ENCODE measurements around the gene ZNF800.

DNA sequence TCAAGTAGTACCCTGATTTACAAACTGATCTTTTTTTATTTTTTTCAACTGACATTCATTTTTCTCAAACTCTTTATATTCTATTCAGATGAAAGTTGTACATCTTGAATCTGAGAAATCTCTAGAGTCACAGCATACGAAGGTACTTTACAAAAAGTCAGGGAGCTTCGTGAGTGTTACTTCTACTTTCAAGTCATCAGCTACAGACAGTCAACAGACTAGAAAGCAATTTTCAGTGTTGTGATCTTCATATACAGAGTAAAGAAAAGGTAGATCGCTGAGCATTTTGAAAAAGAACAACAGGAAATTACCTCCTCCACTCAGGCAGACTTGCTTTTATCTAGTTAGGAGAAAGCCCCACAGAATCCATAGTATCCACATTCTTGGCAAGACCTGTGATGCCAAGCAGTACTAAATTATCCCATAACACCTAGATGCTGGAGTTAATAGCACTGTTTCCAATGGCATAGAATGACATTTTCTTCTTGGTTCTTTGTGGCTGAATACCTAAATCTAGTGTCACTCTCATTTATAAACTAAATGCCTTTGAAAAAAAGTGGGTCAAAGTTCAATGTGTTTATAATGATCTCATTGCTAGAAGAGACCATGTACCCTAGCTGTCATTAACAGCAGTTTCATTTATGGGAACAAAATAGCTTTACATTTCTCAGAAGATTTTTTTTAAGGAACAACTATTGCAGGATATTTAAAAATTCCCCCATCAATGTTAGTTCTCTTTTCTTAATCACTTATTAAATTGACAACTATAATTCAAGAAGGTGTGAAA lies 12.0 kb upstream of the ZNF800 start:
- TF ChIP-seq, protein P1, sequence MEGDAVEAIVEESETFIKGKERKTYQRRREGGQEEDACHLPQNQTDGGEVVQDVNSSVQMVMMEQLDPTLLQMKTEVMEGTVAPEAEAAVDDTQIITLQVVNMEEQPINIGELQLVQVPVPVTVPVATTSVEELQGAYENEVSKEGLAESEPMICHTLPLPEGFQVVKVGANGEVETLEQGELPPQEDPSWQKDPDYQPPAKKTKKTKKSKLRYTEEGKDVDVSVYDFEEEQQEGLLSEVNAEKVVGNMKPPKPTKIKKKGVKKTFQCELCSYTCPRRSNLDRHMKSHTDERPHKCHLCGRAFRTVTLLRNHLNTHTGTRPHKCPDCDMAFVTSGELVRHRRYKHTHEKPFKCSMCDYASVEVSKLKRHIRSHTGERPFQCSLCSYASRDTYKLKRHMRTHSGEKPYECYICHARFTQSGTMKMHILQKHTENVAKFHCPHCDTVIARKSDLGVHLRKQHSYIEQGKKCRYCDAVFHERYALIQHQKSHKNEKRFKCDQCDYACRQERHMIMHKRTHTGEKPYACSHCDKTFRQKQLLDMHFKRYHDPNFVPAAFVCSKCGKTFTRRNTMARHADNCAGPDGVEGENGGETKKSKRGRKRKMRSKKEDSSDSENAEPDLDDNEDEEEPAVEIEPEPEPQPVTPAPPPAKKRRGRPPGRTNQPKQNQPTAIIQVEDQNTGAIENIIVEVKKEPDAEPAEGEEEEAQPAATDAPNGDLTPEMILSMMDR (conservative IDR thresholded peaks at IDR 0.05; ENCODE audit: low read depth, low read length) = no peak
- no peak for TF ChIP-seq EZH2 (IDR thresholded peaks at IDR 0.05; ENCODE audit: borderline replicate concordance, low read depth, low read length, poor library complexity, severe bottlenecking)

Data from A673 (cell line).